ENCODE measurements around the gene ZBP1. TPM values are rescaled to one million over a fixed set of nuclear protein-coding genes. Genes with fewer than 3 reads are reported as not detected.
"Not testable (repeated sequence)": the region's sequence is repeated elsewhere in the genome, so short reads cannot be mapped to it uniquely, and the experiment has no call there.

The ZBP1 gene
- polyA plus RNA-seq, 5 donors, result 0.08 to 0.37 (median 0.13) TPM

GRCh38 chr20:57647006-57647932 is 27.0 kb upstream of the ZBP1 start:
- no peak for DNase-seq

GRCh38 chr20:57638895-57639236 is 18.6 kb upstream of the ZBP1 start:
- no peak for DNase-seq

- DNase-seq, result no peak
These were observed 18.1 kb upstream of the ZBP1 start for GRCh38 chr20:57638173-57638894.

GRCh38 chr20:57633945-57634491 is 13.8 kb upstream of the ZBP1 start:
- DNase-seq, result no peak

GRCh38 chr20:57632286-57632685 is 12.1 kb upstream of the ZBP1 start:
- no peak for DNase-seq

- DNase-seq, result no peak
These were observed 9.8 kb upstream of the ZBP1 start for GRCh38 chr20:57630061-57630460.

GRCh38 chr20:57629491-57629901 is 9.3 kb upstream of the ZBP1 start:
- DNase-seq, result not testable (repeated sequence)

GRCh38 chr20:57628962-57629308 is 8.7 kb upstream of the ZBP1 start:
- DNase-seq, result not testable (repeated sequence)

- DNase-seq, result peak; percentile 72 to 78
These were observed 8.1 kb upstream of the ZBP1 start for GRCh38 chr20:57628047-57628961.

GRCh38 chr20:57627339-57627738 is 7.1 kb upstream of the ZBP1 start:
- no peak for DNase-seq

- DNase-seq, result no peak
These were observed 5.8 kb upstream of the ZBP1 start for GRCh38 chr20:57625978-57626377.

- no peak for DNase-seq
These were observed 5.1 kb upstream of the ZBP1 start for GRCh38 chr20:57625181-57625958.

- no peak for DNase-seq
These were observed 3.9 kb upstream of the ZBP1 start for GRCh38 chr20:57624124-57624523.

GRCh38 chr20:57622579-57623381 is 2.6 kb upstream of the ZBP1 start:
- DNase-seq, result peak in 1 of 2 donors; percentile 11

- no peak for DNase-seq
These were observed 2.0 kb upstream of the ZBP1 start for GRCh38 chr20:57622201-57622570.

- no peak for DNase-seq
These were observed 1.4 kb upstream of the ZBP1 start for GRCh38 chr20:57621421-57622200.

- no peak for DNase-seq
These were observed 773 bp upstream of the ZBP1 start for GRCh38 chr20:57620999-57621398.

GRCh38 chr20:57619051-57619831 is 985 bp downstream of the ZBP1 start:
- DNase-seq, result no peak

GRCh38 chr20:57618764-57619050 is 1.5 kb downstream of the ZBP1 start:
- no peak for DNase-seq

Measured in right lung (tissue), 5 donors.